ENCODE measurements around the gene DCLK3.

Gene DCLK3

GRCh38 chr3:36764704-36765038 is 318 bp upstream of the DCLK3 start:
- Histone ChIP-seq H3K4me1 (ENCODE audit: control insufficient read depth, insufficient read depth, low read length) (peaks cover 3% of the 10 kb centered on the region), H3K27ac (ENCODE audit: low read length) (no peak overlapping the region), H3K9me3 (ENCODE audit: control insufficient read depth in 2 of 2, low read length in 2 of 2) (peaks cover 0 to 1% of the 10 kb centered on the region in 2 donors), H3K36me3 (ENCODE audit: control insufficient read depth in 2 of 2, insufficient read depth in 2 of 2, low read length in 2 of 2) (no peaks in the 10 kb centered on the region), H3K27me3 (ENCODE audit: control insufficient read depth in 1 of 2, insufficient read depth in 2 of 2, low read length in 2 of 2) (peaks cover 22 to 28% of the 10 kb centered on the region in 2 donors), H3K9ac (ENCODE audit: low read length in 2 of 2) (no peak overlapping the region), H3K4me3 (ENCODE audit: low read length in 2 of 2) (peak overlapping the region in 1 of 2 donors; percentile 40)

GRCh38 chr3:36762918-36763849 is 1.2 kb downstream of the DCLK3 start:
- Histone ChIP-seq H3K4me1 (ENCODE audit: control insufficient read depth, insufficient read depth, low read length) (peaks cover 3% of the 10 kb centered on the region), H3K9ac (ENCODE audit: low read length in 2 of 2) (no peak overlapping the region), H3K36me3 (ENCODE audit: control insufficient read depth in 2 of 2, insufficient read depth in 2 of 2, low read length in 2 of 2) (no peaks in the 10 kb centered on the region), H3K9me3 (ENCODE audit: control insufficient read depth in 2 of 2, low read length in 2 of 2) (peaks cover 0 to 4% of the 10 kb centered on the region in 2 donors), H3K4me3 (ENCODE audit: low read length in 2 of 2) (peak overlapping the region in 1 of 2 donors; percentile 35), H3K27me3 (ENCODE audit: control insufficient read depth in 1 of 2, insufficient read depth in 2 of 2, low read length in 2 of 2) (peaks cover 24 to 28% of the 10 kb centered on the region in 2 donors), H3K27ac (ENCODE audit: low read length) (no peak overlapping the region)

DNA sequence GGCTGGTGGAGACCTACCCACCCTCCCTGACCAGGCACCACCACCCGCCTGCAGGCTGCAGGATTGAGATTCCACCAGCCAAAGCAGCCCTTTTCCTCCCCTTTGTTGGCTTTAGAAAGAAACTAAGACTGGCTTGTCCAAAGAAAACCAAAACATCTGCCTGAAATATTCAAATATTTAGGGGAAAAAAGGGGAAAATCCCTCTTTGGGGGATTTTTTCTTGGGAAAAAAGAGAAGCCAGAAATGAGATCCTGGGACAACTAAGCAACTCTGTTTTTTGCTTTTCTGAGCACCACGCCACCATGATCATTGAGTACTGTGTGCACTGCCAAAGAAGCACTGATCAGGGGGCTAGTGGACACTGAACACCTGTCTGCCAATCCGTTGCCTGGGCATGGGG is 2.6 kb downstream of the DCLK3 start:
- H3K4me1 ChIP-seq (ENCODE audit: control insufficient read depth, insufficient read depth, low read length), result peaks cover 3% of the 10 kb centered on the region
- no peaks in the 10 kb centered on the region for H3K36me3 ChIP-seq (ENCODE audit: control insufficient read depth in 2 of 2, insufficient read depth in 2 of 2, low read length in 2 of 2)
- H3K9me3 ChIP-seq (ENCODE audit: control insufficient read depth in 2 of 2, low read length in 2 of 2), result peaks cover 0 to 4% of the 10 kb centered on the region in 2 donors
- no peak overlapping the region for H3K27ac ChIP-seq (ENCODE audit: low read length)
- H3K9ac ChIP-seq (ENCODE audit: low read length in 2 of 2), result no peak overlapping the region
- peaks cover 26 to 28% of the 10 kb centered on the region in 2 donors for H3K27me3 ChIP-seq (ENCODE audit: control insufficient read depth in 1 of 2, insufficient read depth in 2 of 2, low read length in 2 of 2)
- no peak overlapping the region for H3K4me3 ChIP-seq (ENCODE audit: low read length in 2 of 2)

DNA sequence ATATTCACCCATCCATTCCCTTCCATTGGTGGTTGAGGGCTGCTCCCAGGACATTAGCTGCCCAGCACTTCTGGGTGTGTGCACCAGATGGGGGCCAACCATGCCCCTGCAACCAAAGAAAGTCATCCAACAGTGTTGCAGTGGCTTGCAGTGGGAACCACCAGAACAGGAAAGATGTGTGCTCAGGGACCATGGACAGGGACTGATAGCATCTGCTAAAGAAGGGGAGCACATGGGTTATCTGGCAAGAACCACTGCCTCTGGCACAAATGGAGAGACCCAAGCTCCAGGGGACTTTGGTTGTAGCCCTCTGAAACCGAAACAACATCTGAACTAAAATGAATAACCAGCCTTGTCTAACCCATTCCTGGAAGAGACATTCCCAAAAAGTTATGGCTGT is 8.1 kb downstream of the DCLK3 start:
- no peaks in the 10 kb centered on the region for H3K36me3 ChIP-seq (ENCODE audit: control insufficient read depth in 2 of 2, insufficient read depth in 2 of 2, low read length in 2 of 2)
- no peak overlapping the region for H3K4me3 ChIP-seq (ENCODE audit: low read length in 2 of 2)
- no peak overlapping the region for H3K27ac ChIP-seq (ENCODE audit: low read length)
- peaks cover 0 to 4% of the 10 kb centered on the region in 2 donors for H3K9me3 ChIP-seq (ENCODE audit: control insufficient read depth in 2 of 2, low read length in 2 of 2)
- no peaks in the 10 kb centered on the region for H3K4me1 ChIP-seq (ENCODE audit: control insufficient read depth, insufficient read depth, low read length)
- H3K9ac ChIP-seq (ENCODE audit: low read length in 2 of 2), result no peak overlapping the region
- peaks cover 0 to 7% of the 10 kb centered on the region in 2 donors for H3K27me3 ChIP-seq (ENCODE audit: control insufficient read depth in 1 of 2, insufficient read depth in 2 of 2, low read length in 2 of 2)

DNA sequence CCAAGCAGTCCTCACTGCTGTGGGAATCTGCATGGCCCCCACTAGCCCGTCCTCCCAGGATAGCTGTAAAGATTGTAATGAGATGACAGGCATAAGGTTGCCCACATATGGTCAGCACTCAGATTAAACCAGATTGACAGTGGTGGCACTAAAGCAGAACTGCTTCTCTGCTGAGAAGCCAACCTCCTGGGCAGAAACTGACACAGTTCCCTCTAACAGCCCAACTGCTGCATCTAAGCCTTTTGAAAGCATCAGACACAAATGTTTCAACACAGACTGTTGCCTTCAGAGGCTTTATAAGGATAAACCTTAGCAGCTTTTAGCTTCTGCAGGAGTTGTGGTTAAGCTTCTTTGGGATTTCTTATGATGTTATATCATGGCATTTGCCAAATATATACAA is 13.0 kb downstream of the DCLK3 start:
- Histone ChIP-seq H3K36me3 (ENCODE audit: control insufficient read depth in 2 of 2, insufficient read depth in 2 of 2, low read length in 2 of 2) (no peaks in the 10 kb centered on the region), H3K27me3 (ENCODE audit: control insufficient read depth in 1 of 2, insufficient read depth in 2 of 2, low read length in 2 of 2) (peaks cover 0 to 3% of the 10 kb centered on the region in 2 donors), H3K9ac (ENCODE audit: low read length in 2 of 2) (no peak overlapping the region)

GRCh38 chr3:36750737-36751136 is 13.6 kb downstream of the DCLK3 start:
- H3K4me3 ChIP-seq (ENCODE audit: low read length in 2 of 2), result no peak overlapping the region
- no peaks in the 10 kb centered on the region for H3K36me3 ChIP-seq (ENCODE audit: control insufficient read depth in 2 of 2, insufficient read depth in 2 of 2, low read length in 2 of 2)
- no peak overlapping the region for H3K9ac ChIP-seq (ENCODE audit: low read length in 2 of 2)
- H3K27ac ChIP-seq (ENCODE audit: low read length), result no peak overlapping the region
- H3K27me3 ChIP-seq (ENCODE audit: control insufficient read depth in 1 of 2, insufficient read depth in 2 of 2, low read length in 2 of 2), result peaks cover 0 to under 1% of the 10 kb centered on the region in 2 donors
- no peaks in the 10 kb centered on the region for H3K9me3 ChIP-seq (ENCODE audit: control insufficient read depth in 2 of 2, low read length in 2 of 2)
- no peaks in the 10 kb centered on the region for H3K4me1 ChIP-seq (ENCODE audit: control insufficient read depth, insufficient read depth, low read length)

More for the DNA sequence above, 13.0 kb downstream of the DCLK3 start:
- H3K27ac ChIP-seq (ENCODE audit: low read length), result no peak overlapping the region
- no peaks in the 10 kb centered on the region for H3K9me3 ChIP-seq (ENCODE audit: control insufficient read depth in 2 of 2, low read length in 2 of 2)
- H3K4me1 ChIP-seq (ENCODE audit: control insufficient read depth, insufficient read depth, low read length), result no peaks in the 10 kb centered on the region
- no peak overlapping the region for H3K4me3 ChIP-seq (ENCODE audit: low read length in 2 of 2)

- no peak overlapping the region for H3K9ac ChIP-seq (ENCODE audit: low read length in 2 of 2)
- H3K27ac ChIP-seq (ENCODE audit: low read length), result no peak overlapping the region
- H3K36me3 ChIP-seq (ENCODE audit: control insufficient read depth in 2 of 2, insufficient read depth in 2 of 2, low read length in 2 of 2), result no peaks in the 10 kb centered on the region
- H3K4me3 ChIP-seq (ENCODE audit: low read length in 2 of 2), result no peak overlapping the region
- no peaks in the 10 kb centered on the region for H3K4me1 ChIP-seq (ENCODE audit: control insufficient read depth, insufficient read depth, low read length)
- no peaks in the 10 kb centered on the region for H3K27me3 ChIP-seq (ENCODE audit: control insufficient read depth in 1 of 2, insufficient read depth in 2 of 2, low read length in 2 of 2)
- no peaks in the 10 kb centered on the region for H3K9me3 ChIP-seq (ENCODE audit: control insufficient read depth in 2 of 2, low read length in 2 of 2)
Observed at GRCh38 chr3:36744763-36745162, 19.6 kb downstream of the DCLK3 start.

- Histone ChIP-seq H3K27ac (ENCODE audit: low read length) (no peak overlapping the region), H3K9ac (ENCODE audit: low read length in 2 of 2) (no peak overlapping the region), H3K4me3 (ENCODE audit: low read length in 2 of 2) (no peak overlapping the region), H3K9me3 (ENCODE audit: control insufficient read depth in 2 of 2, low read length in 2 of 2) (no peaks in the 10 kb centered on the region), H3K4me1 (ENCODE audit: control insufficient read depth, insufficient read depth, low read length) (no peaks in the 10 kb centered on the region), H3K36me3 (ENCODE audit: control insufficient read depth in 2 of 2, insufficient read depth in 2 of 2, low read length in 2 of 2) (no peaks in the 10 kb centered on the region), H3K27me3 (ENCODE audit: control insufficient read depth in 1 of 2, insufficient read depth in 2 of 2, low read length in 2 of 2) (no peaks in the 10 kb centered on the region)
Observed at GRCh38 chr3:36743826-36744225, 20.5 kb downstream of the DCLK3 start.

DNA sequence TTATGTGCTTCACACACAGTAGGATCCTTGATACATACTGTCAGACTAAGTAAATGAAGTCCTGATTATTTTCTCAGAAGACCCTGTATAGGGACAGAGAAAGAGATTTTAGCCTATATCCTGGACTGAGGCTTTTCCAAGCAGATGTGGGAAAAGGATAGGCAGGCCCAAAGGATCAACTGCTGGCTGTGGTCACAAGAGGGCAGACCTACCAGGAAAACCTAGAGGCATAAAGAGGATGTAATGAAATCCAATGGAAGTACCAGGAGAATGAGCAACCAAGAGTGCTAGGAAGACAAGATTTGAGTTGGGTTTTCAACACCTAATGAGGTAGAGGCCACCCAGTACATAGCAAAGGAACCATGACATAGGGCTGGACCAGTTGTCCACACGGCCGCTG is 23.1 kb downstream of the DCLK3 start:
- Histone ChIP-seq H3K9me3 (ENCODE audit: control insufficient read depth in 2 of 2, low read length in 2 of 2) (no peaks in the 10 kb centered on the region), H3K4me3 (ENCODE audit: low read length in 2 of 2) (no peak overlapping the region), H3K9ac (ENCODE audit: low read length in 2 of 2) (no peak overlapping the region), H3K36me3 (ENCODE audit: control insufficient read depth in 2 of 2, insufficient read depth in 2 of 2, low read length in 2 of 2) (no peaks in the 10 kb centered on the region), H3K4me1 (ENCODE audit: control insufficient read depth, insufficient read depth, low read length) (no peaks in the 10 kb centered on the region), H3K27ac (ENCODE audit: low read length) (no peak overlapping the region), H3K27me3 (ENCODE audit: control insufficient read depth in 1 of 2, insufficient read depth in 2 of 2, low read length in 2 of 2) (peaks cover 0 to 2% of the 10 kb centered on the region in 2 donors)

- H3K4me3 ChIP-seq (ENCODE audit: low read length in 2 of 2), result no peak overlapping the region
- no peak overlapping the region for H3K27ac ChIP-seq (ENCODE audit: low read length)
- no peaks in the 10 kb centered on the region for H3K4me1 ChIP-seq (ENCODE audit: control insufficient read depth, insufficient read depth, low read length)
- H3K9ac ChIP-seq (ENCODE audit: low read length in 2 of 2), result no peak overlapping the region
- H3K36me3 ChIP-seq (ENCODE audit: control insufficient read depth in 2 of 2, insufficient read depth in 2 of 2, low read length in 2 of 2), result no peaks in the 10 kb centered on the region
- H3K9me3 ChIP-seq (ENCODE audit: control insufficient read depth in 2 of 2, low read length in 2 of 2), result no peaks in the 10 kb centered on the region
- peaks cover 0 to 2% of the 10 kb centered on the region in 2 donors for H3K27me3 ChIP-seq (ENCODE audit: control insufficient read depth in 1 of 2, insufficient read depth in 2 of 2, low read length in 2 of 2)
Observed at GRCh38 chr3:36740787-36741186, 23.6 kb downstream of the DCLK3 start.

GRCh38 chr3:36738702-36739101 is 25.7 kb downstream of the DCLK3 start:
- peaks cover 0 to 2% of the 10 kb centered on the region in 2 donors for H3K27me3 ChIP-seq (ENCODE audit: control insufficient read depth in 1 of 2, insufficient read depth in 2 of 2, low read length in 2 of 2)
- H3K4me3 ChIP-seq (ENCODE audit: low read length in 2 of 2), result no peak overlapping the region
- no peak overlapping the region for H3K27ac ChIP-seq (ENCODE audit: low read length)
- H3K4me1 ChIP-seq (ENCODE audit: control insufficient read depth, insufficient read depth, low read length), result no peaks in the 10 kb centered on the region
- H3K9me3 ChIP-seq (ENCODE audit: control insufficient read depth in 2 of 2, low read length in 2 of 2), result no peaks in the 10 kb centered on the region
- no peaks in the 10 kb centered on the region for H3K36me3 ChIP-seq (ENCODE audit: control insufficient read depth in 2 of 2, insufficient read depth in 2 of 2, low read length in 2 of 2)
- no peak overlapping the region for H3K9ac ChIP-seq (ENCODE audit: low read length in 2 of 2)

Measured in stomach smooth muscle (tissue), 2 donors.